DMS 273 (cell line): ENCODE results near the gene HERC5.
"Not testable (repeated sequence)": the region's sequence is repeated elsewhere in the genome, so short reads cannot be mapped to it uniquely, and the experiment has no call there.

ENCODE experiments used
- DNase-seq: peaks from one replicate; lab custom pipeline; 2025; ENCODE audit not compliant: unreplicated experiment; lab: John Stamatoyannopoulos, UW

The HERC5 gene

GRCh38 chr4:88447371-88448095 is 9.4 kb upstream of the HERC5 start:
- no peak for DNase-seq

- not testable (repeated sequence) for DNase-seq
These were observed 8.6 kb upstream of the HERC5 start for GRCh38 chr4:88448211-88448765.

- no peak for DNase-seq
These were observed 8.0 kb upstream of the HERC5 start for GRCh38 chr4:88448889-88449288.

- DNase-seq, result no peak
These were observed 7.6 kb upstream of the HERC5 start for GRCh38 chr4:88449290-88449689.

DNA sequence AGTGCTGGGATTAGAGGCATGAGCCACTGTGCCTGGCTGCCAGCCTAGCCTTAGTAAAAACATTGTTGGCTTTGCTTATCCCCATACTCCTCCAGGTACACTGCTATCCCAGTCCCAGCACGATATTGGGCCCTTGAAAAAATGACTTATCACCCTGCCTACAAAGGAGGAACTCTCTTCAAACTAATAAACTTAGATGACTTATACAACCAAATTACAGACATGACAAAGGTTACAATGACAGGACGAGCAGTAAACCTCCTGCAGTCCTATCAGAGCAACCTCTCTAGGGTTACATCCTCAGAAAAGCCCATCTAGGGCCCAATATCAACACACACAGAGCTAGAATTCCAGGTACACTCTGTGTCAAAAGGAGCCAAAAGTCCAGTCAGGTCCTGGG is 5.7 kb upstream of the HERC5 start:
- DNase-seq, result no peak

- no peak for DNase-seq
These were observed 4.0 kb upstream of the HERC5 start for GRCh38 chr4:88452912-88453311.

DNA sequence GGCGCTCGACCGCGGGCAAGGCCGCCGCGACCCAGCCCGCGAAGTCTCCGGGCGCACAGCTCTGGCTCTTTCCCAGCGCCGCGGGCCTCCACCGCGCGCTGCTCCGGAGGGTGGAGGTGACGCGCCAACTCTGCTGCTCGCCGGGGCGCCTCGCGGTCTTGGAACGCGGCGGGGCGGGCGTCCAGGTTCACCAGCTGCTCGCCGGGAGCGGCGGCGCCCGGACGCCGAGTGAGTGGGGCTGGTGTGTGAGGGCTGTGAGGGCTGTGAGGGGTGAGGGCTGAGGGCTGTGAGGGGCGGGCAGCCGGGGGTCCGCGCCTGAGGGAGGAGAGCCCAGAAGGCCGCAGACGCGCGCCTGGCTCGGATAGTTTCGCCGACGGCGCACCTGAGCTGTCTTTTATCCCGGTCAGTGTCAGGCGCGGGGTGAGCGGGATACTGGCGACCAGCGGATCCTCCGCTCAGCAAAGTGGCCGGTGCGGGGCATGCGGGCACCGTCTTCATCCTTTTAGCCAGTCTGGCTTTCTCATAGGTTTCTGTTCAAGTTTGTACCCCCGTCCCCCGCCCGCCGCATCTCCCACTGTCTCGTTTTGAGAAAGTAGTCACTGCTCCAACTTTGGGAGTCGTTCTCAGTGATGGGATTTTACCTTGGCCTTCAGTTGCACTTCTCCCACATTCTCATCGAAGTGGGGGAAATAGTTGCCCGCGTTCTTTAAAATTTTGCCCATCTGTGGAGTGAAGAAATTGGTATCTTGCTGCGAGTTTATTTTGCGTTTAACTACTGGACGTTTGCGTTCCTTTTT is 586 bp downstream of the HERC5 start:
- peak; percentile 76 for DNase-seq

GRCh38 chr4:88458104-88458740 is 1.3 kb downstream of the HERC5 start:
- no peak for DNase-seq

GRCh38 chr4:88465653-88466192 is 8.8 kb downstream of the HERC5 start:
- DNase-seq, result no peak

DNA sequence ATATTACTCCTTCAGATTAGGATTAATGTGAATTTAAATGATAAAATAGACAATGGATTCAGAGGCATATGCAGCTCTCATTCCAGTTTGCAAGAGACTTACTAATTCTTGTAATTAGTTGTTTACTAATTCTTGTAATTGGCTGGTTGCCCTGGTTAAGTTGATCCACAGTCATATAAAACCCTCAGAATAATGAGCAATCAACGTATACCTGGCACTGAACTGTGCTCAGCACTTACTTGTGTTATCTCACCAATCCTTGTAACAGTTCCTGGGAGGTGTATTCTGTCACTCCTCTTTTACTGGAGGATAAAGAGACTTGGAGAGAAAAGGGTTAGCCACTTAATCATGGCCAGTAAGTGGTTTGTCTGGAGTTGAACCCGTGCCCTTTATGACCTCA is 10.5 kb downstream of the HERC5 start:
- DNase-seq, result no peak

- DNase-seq, result no peak
These were observed 20.4 kb downstream of the HERC5 start for GRCh38 chr4:88477229-88477860.

DNA sequence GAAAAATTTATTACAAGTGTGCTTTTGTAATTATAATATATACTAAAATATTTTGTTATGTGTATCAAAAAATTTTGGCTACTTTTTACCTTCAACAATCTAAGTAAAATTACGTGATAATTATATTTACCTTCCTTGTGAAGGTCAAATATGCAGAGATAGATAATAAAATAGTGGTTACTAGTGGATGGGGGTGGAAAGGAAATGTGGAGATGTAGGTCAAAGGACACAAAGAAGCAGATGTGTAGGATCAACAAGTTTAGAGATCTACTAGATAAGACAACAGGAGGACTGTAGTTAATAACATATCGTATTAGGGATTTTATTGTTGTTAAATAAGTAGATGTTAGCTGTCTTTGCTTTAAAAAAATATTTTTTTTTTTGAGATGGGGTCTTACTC is 21.3 kb downstream of the HERC5 start:
- DNase-seq, result no peak

DNA sequence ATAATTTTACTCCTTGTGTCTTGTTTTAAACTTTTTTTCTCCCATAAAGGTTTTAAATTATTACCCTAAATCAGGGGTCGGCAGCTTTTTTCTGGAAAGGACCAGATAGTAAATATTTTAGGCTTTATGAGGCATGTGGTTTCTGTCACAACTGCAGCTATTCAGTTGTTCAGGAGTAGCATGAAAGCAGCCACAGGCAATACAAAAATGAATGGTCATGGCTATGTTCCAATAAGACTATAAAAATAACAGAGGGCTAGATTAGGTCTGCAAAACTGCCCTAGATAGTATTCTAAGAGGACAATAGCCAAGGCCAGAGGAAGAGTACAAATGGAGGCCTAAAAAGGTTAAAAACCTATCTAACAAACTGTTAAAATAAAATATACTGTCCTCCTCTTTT is 24.6 kb downstream of the HERC5 start:
- no peak for DNase-seq

- no peak for DNase-seq
These were observed 32.3 kb downstream of the HERC5 start for GRCh38 chr4:88489100-88489761.

DNA sequence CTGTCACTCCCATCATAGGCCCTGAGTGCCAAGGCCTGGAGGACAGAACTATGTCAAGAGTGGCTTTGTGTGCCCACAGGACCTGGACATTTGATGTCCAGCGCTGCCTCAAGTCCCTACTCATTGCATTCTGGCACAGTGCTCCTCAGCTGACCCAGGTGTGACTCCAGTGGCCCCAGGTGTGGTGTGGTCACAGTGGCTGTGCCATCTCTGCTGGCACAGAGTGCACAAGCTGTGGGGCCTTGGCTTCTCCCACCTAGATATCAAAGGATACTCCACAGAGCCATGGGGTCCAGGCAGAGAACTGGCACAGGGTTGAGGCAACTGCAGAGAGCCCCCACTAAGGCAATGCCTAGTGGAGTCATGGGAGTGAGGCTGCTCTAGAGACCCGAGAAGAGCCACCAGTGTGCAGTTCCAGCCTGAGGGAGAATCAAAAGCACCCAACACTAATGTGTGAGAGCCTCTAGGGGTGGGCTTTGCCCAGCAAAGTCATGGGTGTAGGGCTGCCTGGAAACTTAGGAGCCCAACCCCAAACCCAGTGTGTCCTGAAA is 41.0 kb downstream of the HERC5 start:
- no peak for DNase-seq

DNA sequence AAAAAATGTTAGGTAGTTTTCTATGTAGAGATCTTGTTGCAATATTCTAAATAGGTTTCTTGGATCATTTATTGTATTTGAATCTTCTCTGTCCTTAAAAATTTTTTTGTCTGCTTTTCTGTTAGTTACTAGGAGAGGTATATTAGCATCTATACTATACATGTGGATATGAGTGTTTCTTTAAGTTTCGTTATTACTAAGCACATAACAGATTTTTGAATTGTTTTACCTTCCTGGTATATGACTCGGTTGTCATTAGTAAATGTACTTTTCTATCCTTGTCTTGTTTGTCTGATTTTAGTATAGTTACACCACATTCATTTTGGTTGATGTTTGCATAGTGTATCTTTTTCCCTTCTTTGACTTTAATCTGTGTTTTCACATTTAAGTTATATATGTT is 46.4 kb downstream of the HERC5 start:
- DNase-seq, result no peak

GRCh38 chr4:88511236-88511635 is 54.3 kb downstream of the HERC5 start:
- no peak for DNase-seq

DNA sequence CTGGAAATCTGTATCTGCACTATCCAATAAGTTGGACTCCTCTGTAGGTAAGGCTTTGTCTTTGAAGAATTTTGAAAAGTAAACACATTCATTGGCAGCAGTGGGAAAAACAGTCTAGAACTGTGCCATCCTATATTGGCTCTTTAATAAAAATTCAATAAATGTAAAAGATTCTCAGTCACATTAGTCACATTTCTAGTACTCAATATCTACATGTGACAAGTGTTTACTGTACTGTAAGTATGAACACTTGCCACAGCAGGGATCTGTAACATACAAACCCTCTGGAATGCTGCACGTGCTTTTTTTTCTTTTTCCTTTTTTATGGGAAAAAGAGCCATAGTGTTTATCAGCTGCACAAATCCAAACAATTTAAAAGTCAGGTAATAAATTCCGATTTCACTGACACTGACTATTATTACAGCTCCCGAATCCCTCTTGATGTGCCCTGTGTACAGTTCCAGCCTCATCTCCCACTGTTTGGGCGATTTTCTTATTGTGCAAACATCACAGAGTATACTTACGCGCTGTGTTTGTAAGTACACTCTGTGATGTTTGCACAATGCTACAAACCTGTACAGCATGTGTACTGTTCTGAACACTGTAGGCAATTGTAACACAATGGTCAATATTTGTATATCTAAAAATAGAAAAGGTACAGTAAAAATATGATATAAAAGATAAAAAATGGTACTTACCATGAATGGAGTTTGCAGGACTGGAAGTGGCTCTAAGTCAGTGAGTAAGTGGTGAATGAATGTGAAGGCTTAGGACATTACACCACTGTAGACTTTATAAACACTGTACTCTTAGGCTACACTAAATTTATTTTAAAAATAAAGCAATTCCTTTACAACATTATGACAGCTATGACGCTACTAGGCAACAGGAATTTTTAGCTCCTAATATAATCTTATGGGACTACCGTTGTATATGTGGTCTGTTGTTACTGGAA is 57.9 kb downstream of the HERC5 start:
- no peak for DNase-seq

DNA sequence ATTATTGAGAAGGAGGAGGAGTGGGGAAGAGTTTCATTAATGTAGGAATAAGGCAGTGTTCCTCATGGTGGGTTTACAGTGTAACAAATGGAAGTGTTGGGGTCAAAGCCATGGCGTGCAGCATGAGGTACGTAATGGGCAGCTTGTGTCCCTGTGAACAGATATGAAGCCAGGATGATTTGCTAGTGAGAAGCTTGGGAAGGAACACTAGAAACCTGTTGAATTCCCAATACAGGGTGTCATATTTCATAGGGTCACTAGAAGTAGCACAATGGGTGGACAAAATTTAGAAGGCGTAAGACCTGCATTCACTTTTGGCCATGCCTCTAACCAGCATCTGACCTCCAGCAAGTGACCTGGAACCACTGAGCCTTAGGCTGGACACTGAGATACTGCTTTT is 59.8 kb downstream of the HERC5 start:
- DNase-seq, result no peak
